ENCODE results near the gene NOA1.
"Not testable (repeated sequence)": the region's sequence is repeated elsewhere in the genome, so short reads cannot be mapped to it uniquely, and the experiment has no call there.

Gene NOA1

GRCh38 chr4:56958111-56958517, 19.3 kb downstream of the NOA1 start:
- DNase-seq: peak in 35 of 51 donors; percentile 1 to 77 (median 41)

DNA sequence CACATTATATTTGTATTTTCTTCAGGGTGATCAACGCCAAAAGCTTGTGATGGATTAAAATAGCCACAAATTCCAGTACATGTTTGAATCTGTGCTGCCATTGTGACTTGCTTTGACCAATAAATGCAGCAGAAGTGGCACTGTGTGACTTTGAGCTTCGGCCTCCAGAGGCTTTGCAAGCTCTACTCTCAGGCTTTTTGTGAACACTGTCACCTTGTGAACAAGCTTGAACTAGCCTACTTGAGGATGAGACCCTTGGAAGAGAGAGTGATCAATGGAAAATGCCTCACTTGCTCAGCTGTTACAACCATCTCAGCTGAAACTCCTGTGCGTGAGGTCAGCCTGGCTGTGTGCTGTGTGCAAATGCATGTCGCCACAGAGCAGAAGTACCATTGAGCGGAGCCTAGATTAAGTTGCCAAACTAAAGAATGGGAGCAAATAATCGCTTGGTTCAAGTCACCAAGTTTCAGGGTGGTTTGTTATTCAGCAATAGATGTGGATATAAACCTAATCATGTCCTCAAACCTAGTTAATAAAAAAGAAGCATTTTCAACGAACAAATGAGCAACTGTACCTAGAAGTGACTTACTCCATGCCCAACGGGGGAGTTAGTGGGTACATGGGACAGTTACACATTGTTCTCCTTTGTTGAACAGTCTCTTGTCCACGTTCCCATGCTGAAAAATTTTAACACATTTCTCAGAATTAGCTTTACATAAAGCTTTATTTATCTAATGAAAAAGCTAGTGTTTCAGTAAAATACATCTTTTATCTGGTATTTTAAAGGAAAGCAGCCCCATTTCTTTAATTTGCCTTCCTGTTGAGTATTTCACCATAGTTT, 23.5 kb downstream of the NOA1 start:
- DNase-seq: peak in 12 of 51 donors; percentile 1 to 58 (median 8)

DNA sequence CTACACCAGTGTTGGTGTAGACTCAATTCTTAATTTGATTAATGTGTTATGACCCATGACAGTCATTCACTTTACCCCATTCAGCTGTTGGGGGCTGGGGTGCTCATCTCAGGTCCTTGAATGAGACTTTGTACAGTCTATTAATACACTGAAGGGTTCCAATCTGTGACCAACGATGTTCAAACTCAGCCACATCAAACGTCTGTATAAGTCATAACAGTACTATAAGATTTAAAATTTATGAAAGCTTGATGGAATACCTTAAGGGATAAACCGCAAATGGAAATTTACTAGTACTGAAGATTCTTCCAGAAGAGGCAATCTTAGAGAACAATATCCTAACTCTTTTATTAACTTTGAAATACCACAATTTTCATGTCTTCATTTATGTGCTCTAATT, 36.0 kb downstream of the NOA1 start:
- DNase-seq: no peak

- no peak for DNase-seq
These were observed 36.4 kb downstream of the NOA1 start for GRCh38 chr4:56940971-56941370.

GRCh38 chr4:56940403-56940802, 37.0 kb downstream of the NOA1 start:
- DNase-seq: no peak

- not testable (repeated sequence) for DNase-seq
These were observed 37.6 kb downstream of the NOA1 start for GRCh38 chr4:56939826-56940225.

DNA sequence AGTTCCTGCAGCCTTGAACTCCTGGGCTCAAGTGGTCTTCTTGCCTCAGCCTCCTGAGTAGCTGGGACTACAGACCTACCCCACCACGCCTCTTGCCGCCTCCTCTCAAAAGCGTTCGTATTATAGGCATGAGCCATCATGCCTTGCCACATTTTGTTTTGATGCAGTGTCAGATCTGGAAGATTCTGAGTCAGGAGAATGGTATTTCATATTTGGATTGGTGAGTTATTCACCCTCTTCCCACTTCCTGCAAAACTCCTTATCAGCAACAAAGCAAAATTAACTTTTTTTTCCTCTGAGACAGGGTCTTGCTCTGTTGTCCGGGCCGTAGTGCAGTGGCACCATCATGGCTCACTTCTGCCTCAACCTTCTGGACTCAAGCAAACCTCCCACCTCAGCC, 40.1 kb downstream of the NOA1 start:
- DNase-seq: no peak

DNA sequence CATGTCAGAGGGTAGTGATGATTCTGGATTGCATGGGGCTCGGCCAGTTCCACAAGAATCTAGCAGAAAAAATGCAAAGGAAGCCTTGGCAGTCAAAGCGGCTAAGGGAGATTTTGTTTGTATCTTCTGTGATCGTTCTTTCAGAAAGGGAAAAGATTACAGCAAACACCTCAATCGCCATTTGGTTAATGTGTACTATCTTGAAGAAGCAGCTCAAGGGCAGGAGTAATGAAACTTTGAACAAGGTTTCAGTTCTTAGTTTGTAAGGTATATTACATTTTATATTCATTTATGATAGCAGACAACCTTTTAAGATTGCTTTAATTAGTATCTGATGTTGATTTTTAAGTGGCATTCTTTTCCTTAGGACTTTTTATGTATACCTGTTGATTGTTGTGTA, 45.5 kb downstream of the NOA1 start:
- DNase-seq: no peak

DNA sequence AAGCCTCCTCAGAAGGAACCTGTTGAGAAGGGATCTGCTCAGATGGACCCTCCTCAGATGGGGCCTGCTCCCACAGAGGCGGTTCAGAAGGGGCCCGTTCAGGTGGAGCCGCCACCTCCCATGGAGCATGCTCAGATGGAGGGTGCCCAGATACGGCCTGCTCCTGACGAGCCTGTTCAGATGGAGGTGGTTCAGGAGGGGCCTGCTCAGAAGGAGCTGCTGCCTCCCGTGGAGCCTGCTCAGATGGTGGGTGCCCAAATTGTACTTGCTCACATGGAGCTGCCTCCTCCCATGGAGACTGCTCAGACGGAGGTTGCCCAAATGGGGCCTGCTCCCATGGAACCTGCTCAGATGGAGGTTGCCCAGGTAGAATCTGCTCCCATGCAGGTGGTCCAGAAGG, 46.8 kb downstream of the NOA1 start:
- DNase-seq: no peak

- DNase-seq: no peak
These were observed 50.2 kb downstream of the NOA1 start for GRCh38 chr4:56927196-56927595.

DNA sequence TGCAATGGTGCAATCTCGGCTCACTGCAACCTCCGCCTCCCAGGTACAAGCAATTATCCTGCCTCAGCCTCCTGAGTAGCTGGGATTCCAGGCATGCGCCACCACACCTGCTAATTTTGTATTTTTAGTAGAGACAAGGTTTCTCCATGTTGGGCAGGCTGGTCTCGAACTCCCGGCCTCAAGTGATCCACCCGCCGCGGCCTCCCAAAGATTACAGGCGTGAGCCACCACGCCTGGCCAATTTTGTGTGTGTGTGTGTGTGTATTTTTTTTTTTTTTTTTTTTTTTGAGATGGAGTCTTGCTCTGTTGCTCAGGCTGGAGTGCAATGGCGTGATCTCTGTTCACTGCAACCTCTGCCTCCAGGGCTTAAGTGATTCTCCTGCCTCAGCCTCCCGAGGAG, 62.4 kb downstream of the NOA1 start:
- not testable (repeated sequence) for DNase-seq

DNA sequence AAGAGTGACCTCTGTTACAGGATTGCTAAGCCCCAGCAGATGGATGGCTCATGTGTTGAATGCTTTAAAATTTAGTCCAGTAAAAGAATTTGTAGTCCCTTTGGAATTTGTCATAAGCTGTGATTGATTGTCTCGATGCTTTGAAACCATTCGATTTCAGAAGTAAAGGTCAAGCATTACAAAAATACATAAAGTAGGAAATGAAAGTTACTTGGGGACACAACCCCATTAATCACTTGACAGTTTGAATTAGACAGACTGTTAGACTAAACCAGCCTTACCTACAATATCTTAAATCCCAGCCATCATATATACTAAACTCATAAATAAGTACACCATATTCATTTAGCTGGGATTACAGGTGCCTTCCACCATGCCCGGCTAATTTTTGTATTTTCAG, 63.1 kb downstream of the NOA1 start:
- DNase-seq: no peak
